Astrocyte (in vitro differentiated cells and primary cell): ENCODE results near the gene FADS2.

Experiments
- CTCF ChIP-seq: IDR thresholded peaks from 2 replicates; pipeline ENCODE4 v1.5.1; 2011; ENCODE audit warnings: low read depth, mild to moderate bottlenecking, inconsistent platforms, low read length, moderate library complexity; ENCODE audit not compliant: insufficient read depth
- EZH2 ChIP-seq: IDR thresholded peaks from 2 replicates; pipeline ENCODE4 v1.6.1; 2012; ENCODE audit warnings: mild to moderate bottlenecking, low read length, inconsistent platforms; ENCODE audit not compliant: insufficient read depth

DNA sequence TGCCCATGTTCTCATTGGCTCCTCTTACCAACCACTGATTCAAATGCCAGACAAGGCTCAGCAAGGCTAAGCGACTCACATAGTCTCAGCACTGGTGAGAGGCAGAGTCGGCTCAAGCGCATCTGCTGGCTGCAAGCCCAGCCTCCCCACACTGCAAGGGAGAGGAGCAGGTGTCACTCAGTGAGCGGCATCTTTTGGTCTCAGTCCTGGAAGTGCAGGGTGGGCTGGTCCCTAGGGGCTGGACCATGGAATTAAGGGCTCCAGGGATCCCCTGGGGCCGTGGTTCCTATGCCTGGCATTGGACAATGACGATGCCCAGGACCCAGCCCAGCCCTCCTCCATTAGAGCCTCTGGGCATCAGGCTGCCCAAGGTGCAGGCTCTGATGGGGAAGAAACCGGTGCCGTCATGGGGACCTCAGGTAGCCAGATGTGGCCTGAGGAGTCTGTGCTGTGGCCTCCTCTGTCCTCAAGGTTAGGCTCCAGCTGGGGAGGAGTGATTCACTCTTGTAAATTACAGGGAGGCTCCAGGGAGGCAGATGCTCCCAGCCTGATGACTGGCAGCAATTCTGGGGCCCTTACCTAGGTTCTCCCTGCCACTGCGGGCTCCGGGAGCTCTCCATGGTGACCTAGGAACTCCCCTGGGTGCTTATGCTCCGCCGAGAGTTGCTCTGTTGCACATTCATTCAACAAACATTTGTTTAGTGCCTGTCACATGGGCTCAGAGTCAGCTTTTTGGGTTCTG, 28.0 kb downstream of the FADS2 start:
- TF ChIP-seq CTCF (no peak), EZH2 (no peak)
